Upper lobe of right lung (tissue), 1 donor: ENCODE data around the gene ACER2. TPM values are rescaled to one million over a fixed set of nuclear protein-coding genes. Genes with fewer than 3 reads are reported as not detected.

ENCODE experiments used
- ATAC-seq: fragments of 200-7000 bp; cut with Tn5 transposase; one replicate; pipeline ENCODE4 v1.9.1; 2020; ENCODE audit warnings: mild to moderate bottlenecking, moderate library complexity
- DNase-seq: peaks from one replicate; pipeline ENCODE4 v3.0.0-alpha.2; 2020
- H3K27ac ChIP-seq: fragments of 200-600 bp; one replicate; pipeline ENCODE4 v1.8.0; 2022
- H3K27me3 ChIP-seq: fragments of 200-600 bp; one replicate; pipeline ENCODE4 v1.8.0; 2022; ENCODE audit warnings: mild to moderate bottlenecking
- H3K36me3 ChIP-seq: fragments of 200-600 bp; one replicate; pipeline ENCODE4 v1.8.0; 2022
- H3K4me1 ChIP-seq: fragments of 200-600 bp; one replicate; pipeline ENCODE4 v1.8.0; 2022
- H3K4me3 ChIP-seq: fragments of 200-600 bp; one replicate; pipeline ENCODE4 v1.8.0; 2022; ENCODE audit warnings: mild to moderate bottlenecking
- H3K9me3 ChIP-seq: fragments of 200-600 bp; one replicate; pipeline ENCODE4 v1.8.0; 2022
- CTCF ChIP-seq: fragments of 200-600 bp; IDR thresholded peaks from one replicate; pipeline ENCODE4 v1.8.0; 2022; ENCODE audit warnings: antibody characterized with exemption
- intact Hi-C: fragments of 100-400 bp; cut with DNase I; formaldehyde crosslinking; loops from one replicate; pipeline ENCODE4 v1.11.0; 2022
- total RNA-seq: library from RNA; stranded (reverse); fragmentation: NEBNext Ultra II Directional; extraction: Animal tissue kit (Norgen Biotek cat#: 25700); gene quantifications from one replicate; pipeline ENCODE4 v1.2.1, GENCODE V29; 2021
- donor health status: DM: no; HTN: yes; CAD: no; lungs with severe emphysema.

The ACER2 gene
- total RNA-seq, 1 donor from 2014 or later, result 5.5 TPM

- Histone ChIP-seq H3K27me3 (no peaks in the 10 kb centered on the region), H3K4me1 (no peaks in the 10 kb centered on the region), H3K36me3 (no peaks in the 10 kb centered on the region), H3K4me3 (no peak overlapping the region), H3K9me3 (no peaks in the 10 kb centered on the region), H3K27ac (no peak overlapping the region)
- TF ChIP-seq CTCF, result no peak
- no peak for DNase-seq
- ATAC-seq, result no peak
- intact Hi-C loops, result no loop called here
Observed at GRCh38 chr9:19481971-19482404, 73.2 kb downstream of the ACER2 start.

- no peak for TF ChIP-seq CTCF
- ATAC-seq (no peak), DNase-seq (no peak)
- Histone ChIP-seq H3K4me1 (no peaks in the 10 kb centered on the region), H3K4me3 (no peak overlapping the region), H3K27me3 (no peaks in the 10 kb centered on the region), H3K36me3 (no peaks in the 10 kb centered on the region), H3K9me3 (no peaks in the 10 kb centered on the region), H3K27ac (no peak overlapping the region)
- intact Hi-C loops, result no loop called here
Observed at GRCh38 chr9:19484699-19485098, 75.9 kb downstream of the ACER2 start.

- intact Hi-C loops, result no loop called here
- ATAC-seq, result no peak
Observed at GRCh38 chr9:19485193-19485592, 76.4 kb downstream of the ACER2 start.

GRCh38 chr9:19486803-19487202 is 78.0 kb downstream of the ACER2 start:
- Histone ChIP-seq H3K27me3 (no peaks in the 10 kb centered on the region), H3K4me3 (no peak overlapping the region), H3K9me3 (no peaks in the 10 kb centered on the region), H3K27ac (no peak overlapping the region), H3K4me1 (no peaks in the 10 kb centered on the region), H3K36me3 (no peaks in the 10 kb centered on the region)
- ATAC-seq, result no peak
- intact Hi-C loops, result no loop called here
- TF ChIP-seq CTCF, result no peak
- DNase-seq, result no peak

More at GRCh38 chr9:19485193-19485592, 76.4 kb downstream of the ACER2 start:
- Histone ChIP-seq H3K4me3 (no peak overlapping the region), H3K27me3 (no peaks in the 10 kb centered on the region), H3K27ac (no peak overlapping the region), H3K9me3 (no peaks in the 10 kb centered on the region), H3K4me1 (no peaks in the 10 kb centered on the region), H3K36me3 (no peaks in the 10 kb centered on the region)
- no peak for DNase-seq
- TF ChIP-seq CTCF, result no peak

GRCh38 chr9:19488721-19489120 is 79.9 kb downstream of the ACER2 start:
- intact Hi-C loops, result no loop called here

More at GRCh38 chr9:19488721-19489120, 79.9 kb downstream of the ACER2 start:
- no peak for ATAC-seq
- TF ChIP-seq CTCF, result no peak
- Histone ChIP-seq H3K36me3 (no peaks in the 10 kb centered on the region), H3K4me3 (no peak overlapping the region), H3K4me1 (peaks cover 6% of the 10 kb centered on the region), H3K9me3 (no peaks in the 10 kb centered on the region), H3K27me3 (no peaks in the 10 kb centered on the region), H3K27ac (no peak overlapping the region)
- DNase-seq, result no peak
